ENCODE measurements around the gene ZBBX. TPM values are rescaled to one million over a fixed set of nuclear protein-coding genes. Genes with fewer than 3 reads are reported as not detected.

ZBBX gene
- polyA plus RNA-seq, 1 of the 3 experiments (the other 2 are of a cell fraction): 0.18 TPM

- TF ChIP-seq CTCF (IDR thresholded peaks at IDR 0.05) (no peak), IRF3 (IDR thresholded peaks at IDR 0.05; ENCODE audit: low read depth, low read length) (no peak), SMC3 (IDR thresholded peaks at IDR 0.05; ENCODE audit: low read depth, low read length) (no peak)
These were observed 2.1 kb upstream of the ZBBX start (continued) for GRCh38 chr3:167382155-167382554.

GRCh38 chr3:167375478-167375877 is 4.6 kb downstream of the ZBBX start:
- no peak overlapping the region for H3K4me3 ChIP-seq (ENCODE audit: low read depth in 2 of 2, low read length in 1 of 2)
- no peaks in the 10 kb centered on the region; a peak in 1 of 4 replicates for H3K4me1 ChIP-seq (ENCODE audit: control insufficient read depth in 1 of 2, insufficient read depth in 2 of 2, low read depth in 1 of 2, low read length in 1 of 2)
- ChIA-PET CTCF (no interaction called here), POLR2A (no interaction called here)
- no peaks in the 10 kb centered on the region for H3K36me3 ChIP-seq (replicated peaks in 1 of 2; ENCODE audit: control insufficient read depth in 1 of 2, insufficient read depth in 2 of 2, low read length in 1 of 2)
- no peak for DNase-seq
- H3K9me2 ChIP-seq: no peaks in the 10 kb centered on the region
- H3K27me3 ChIP-seq (ENCODE audit: insufficient read depth): no peaks in the 10 kb centered on the region
- no peak overlapping the region for H3K4me2 ChIP-seq
- no peaks in the 10 kb centered on the region for H3F3A ChIP-seq (replicated peaks; ENCODE audit: insufficient read depth)
- no peak overlapping the region for H3K9ac ChIP-seq
- no peak for TF ChIP-seq JUND (IDR thresholded peaks at IDR 0.05)
- no peak for TF ChIP-seq ELF1 (IDR thresholded peaks at IDR 0.05)
- TF ChIP-seq YY1 (IDR thresholded peaks at IDR 0.05; ENCODE audit: low read depth): no peak
- TF ChIP-seq SIN3A (IDR thresholded peaks at IDR 0.05; ENCODE audit: borderline replicate concordance, low read depth, low read length): no peak
- no peak for TF ChIP-seq FOSL2 (IDR thresholded peaks at IDR 0.05; ENCODE audit: borderline replicate concordance, low read depth)
- TF ChIP-seq ZBTB33 (IDR thresholded peaks at IDR 0.05; ENCODE audit: borderline replicate concordance, low read depth): no peak
- TF ChIP-seq NRF1 (IDR thresholded peaks at IDR 0.05; ENCODE audit: low read depth, low read length): no peak
- TF ChIP-seq SMC3 (IDR thresholded peaks at IDR 0.05; ENCODE audit: low read depth, low read length): no peak
- no peak for TF ChIP-seq RAD21 (IDR thresholded peaks at IDR 0.05; ENCODE audit: low read length)
- no peak for TF ChIP-seq FOXJ3 (CRISPR knock-in tag; IDR thresholded peaks at IDR 0.05)
- no peak for TF ChIP-seq USF2 (IDR thresholded peaks at IDR 0.05; ENCODE audit: borderline replicate concordance, low read depth, low read length)
- no peak for TF ChIP-seq MXI1 (IDR thresholded peaks at IDR 0.05; ENCODE audit: low read depth, low read length)
- TF ChIP-seq REST (IDR thresholded peaks at IDR 0.05; ENCODE audit: low read depth, low read length): no peak
- TF ChIP-seq CHD2 (IDR thresholded peaks at IDR 0.05; ENCODE audit: low read length, partially characterized antibody): no peak
- TF ChIP-seq TAF1 (IDR thresholded peaks at IDR 0.05; ENCODE audit: borderline replicate concordance, low read depth, low read length): no peak
- TF ChIP-seq GABPA (IDR thresholded peaks at IDR 0.05; ENCODE audit: low read depth): no peak
- no peak for TF ChIP-seq MAX (IDR thresholded peaks at IDR 0.05; ENCODE audit: low read depth)
- no peak for TF ChIP-seq TEAD4 (IDR thresholded peaks at IDR 0.05; ENCODE audit: borderline replicate concordance, insufficient read depth)
- H3K27ac ChIP-seq (ENCODE audit: low read depth in 2 of 2, low read length in 1 of 2): no peak overlapping the region
- H4K20me1 ChIP-seq (ENCODE audit: insufficient read depth): no peaks in the 10 kb centered on the region
- H3K9me3 ChIP-seq: no peaks in the 10 kb centered on the region
- WGBS (ENCODE audit: low lambda C conversion rate): 72% methylated on average over 6 of the region's 6 CpGs
- H2AFZ ChIP-seq (ENCODE audit: low read depth): no peak overlapping the region
- no peaks in the 10 kb centered on the region for H3K79me2 ChIP-seq (ENCODE audit: insufficient read depth)
